ENCODE results near the gene MANSC1.
"Not testable (repeated sequence)": the region's sequence is repeated elsewhere in the genome, so short reads cannot be mapped to it uniquely, and the experiment has no call there.

MANSC1 gene

DNA sequence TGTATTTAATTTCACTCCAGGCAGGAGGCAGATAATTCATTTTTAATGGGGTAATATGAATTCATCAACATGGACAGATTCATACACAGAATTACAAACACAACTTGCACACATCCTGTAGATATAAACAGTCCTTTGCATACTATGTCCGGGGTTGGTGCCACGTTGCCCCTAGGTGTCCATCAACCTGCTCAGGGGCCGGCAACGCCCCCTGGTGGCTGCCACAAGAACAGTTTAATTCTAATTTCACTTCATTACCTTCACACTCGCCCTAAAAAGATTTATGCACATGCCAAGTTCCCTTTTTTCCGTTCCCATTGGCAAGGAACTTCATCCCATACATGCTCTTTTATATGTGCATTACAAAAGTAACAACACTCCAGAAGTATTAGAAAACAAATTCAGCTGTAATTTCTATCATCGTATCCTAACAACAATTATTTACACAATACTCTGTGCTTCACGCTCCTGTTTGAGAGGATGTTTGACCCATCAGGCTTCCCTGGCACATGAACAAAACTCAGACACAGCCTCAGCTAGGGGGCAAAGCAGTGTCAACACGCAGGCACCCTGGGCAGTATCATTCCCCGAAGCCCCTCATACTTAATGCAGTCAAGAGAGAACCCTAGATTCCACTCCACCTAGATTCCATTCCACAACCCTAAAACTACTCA, 15.5 kb downstream of the MANSC1 start:
- peak; percentile 68 for DNase-seq
- in situ Hi-C loops (cut with HindIII; ENCODE audit: low pct_ligation_motif_present, low pct_unique_long_range_greater_than_20kb, low sequenced_read_pairs): loop anchor here (25.0 kb wide), 2 partner anchors 247 to 747 kb away; no protein-coding TSS in a partner anchor

DNA sequence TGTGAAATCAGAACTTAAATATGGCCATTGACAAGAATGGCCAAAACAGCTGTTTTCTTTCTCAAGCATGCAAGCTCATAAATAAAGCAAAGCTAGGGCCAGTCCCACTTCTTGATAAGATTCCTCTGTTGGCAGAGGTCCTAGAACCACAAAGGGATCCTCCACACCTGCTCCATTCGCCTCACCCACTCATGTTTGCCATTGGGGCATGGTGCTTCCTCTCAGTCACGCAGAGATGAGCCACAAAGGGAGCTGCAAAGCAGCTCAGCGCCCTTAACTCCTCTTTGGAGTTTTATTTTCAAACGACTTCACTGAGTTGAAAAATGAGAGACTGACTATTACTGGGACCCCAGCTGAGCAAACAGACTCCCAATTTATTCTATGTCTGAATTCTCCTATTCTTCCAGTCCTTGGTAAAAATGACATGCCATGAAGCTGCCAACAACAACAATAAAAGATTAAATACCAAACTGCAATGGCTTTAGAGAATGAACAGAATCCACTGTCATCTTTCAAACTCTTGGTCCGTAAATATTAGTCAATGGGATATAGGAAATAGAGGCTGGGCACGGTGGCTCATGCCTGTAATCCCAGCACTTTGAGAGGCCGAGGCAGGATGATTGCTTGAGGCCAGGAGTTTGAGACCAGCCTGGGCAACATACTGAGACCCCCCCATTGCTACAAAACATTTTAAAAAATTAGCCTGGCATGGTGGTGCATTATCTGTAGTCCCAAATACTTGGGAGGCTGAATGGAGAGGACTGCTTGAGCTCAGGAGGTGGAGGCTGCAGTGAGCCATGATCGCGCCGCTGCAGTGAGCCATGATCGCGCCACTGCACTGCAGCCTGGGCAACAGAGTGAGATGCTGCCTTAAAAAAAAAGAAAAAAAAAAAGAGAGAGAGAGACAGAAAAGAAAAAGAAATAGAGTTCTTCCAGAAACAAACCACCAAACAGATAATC, 16.4 kb downstream of the MANSC1 start:
- peak; percentile 24 for DNase-seq

DNA sequence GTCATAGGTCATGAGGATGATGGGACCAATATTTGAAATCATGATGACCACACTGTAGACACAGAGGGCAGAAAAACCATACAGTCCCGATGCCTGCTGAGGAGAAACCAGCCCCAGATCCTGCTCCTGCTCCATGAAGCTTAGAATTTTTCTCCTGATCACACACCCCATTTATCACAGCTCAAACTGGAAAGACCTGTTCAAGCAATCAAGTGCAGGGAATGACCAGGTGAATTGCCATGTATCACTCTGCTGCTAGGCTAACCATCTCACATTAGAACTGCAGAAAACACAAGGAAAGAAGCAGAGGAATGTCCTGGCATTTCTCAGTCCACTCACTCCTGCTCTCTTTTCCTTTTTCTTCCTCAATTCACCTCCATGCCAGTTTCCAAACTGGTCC, 18.1 kb downstream of the MANSC1 start:
- in situ Hi-C loops (cut with HindIII; ENCODE audit: low pct_ligation_motif_present, low pct_unique_long_range_greater_than_20kb, low sequenced_read_pairs): loop anchor here (25.0 kb wide), 2 partner anchors 245 to 745 kb away; no protein-coding TSS in a partner anchor
- no peak for DNase-seq

More for the DNA sequence above, 16.4 kb downstream of the MANSC1 start:
- in situ Hi-C loops (cut with HindIII; ENCODE audit: low pct_ligation_motif_present, low pct_unique_long_range_greater_than_20kb, low sequenced_read_pairs): loop anchor here (25.0 kb wide), 2 partner anchors 246 to 746 kb away; no protein-coding TSS in a partner anchor

DNA sequence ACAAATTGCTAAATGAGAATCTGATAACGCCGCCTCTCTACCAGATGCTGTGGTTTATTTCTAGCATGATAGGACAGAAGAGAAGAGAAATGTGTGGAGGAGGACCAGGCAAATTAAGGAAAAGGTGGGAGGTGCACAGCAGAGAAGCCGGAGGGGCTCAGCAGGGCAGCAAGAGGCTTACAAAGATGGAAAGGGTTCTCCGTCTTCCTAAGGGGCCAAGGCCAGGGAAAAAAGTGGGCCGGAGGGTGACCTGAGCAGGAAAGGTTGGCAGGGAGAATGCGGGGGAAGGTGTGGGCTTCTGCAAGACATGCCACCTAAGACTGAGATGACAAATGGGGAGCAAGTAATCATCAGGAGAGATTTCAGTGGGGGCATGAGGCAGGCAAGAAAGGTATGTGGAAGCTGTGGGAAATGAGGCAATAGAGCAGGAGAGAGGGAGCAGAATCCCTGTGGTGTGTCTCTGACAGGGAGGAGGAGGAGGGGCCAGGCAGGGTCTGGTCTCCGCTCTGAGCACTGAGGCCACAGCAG, 18.7 kb downstream of the MANSC1 start:
- in situ Hi-C loops (cut with HindIII; ENCODE audit: low pct_ligation_motif_present, low pct_unique_long_range_greater_than_20kb, low sequenced_read_pairs): loop anchor here (25.0 kb wide), 2 partner anchors 244 to 744 kb away; no protein-coding TSS in a partner anchor
- no peak for DNase-seq

DNA sequence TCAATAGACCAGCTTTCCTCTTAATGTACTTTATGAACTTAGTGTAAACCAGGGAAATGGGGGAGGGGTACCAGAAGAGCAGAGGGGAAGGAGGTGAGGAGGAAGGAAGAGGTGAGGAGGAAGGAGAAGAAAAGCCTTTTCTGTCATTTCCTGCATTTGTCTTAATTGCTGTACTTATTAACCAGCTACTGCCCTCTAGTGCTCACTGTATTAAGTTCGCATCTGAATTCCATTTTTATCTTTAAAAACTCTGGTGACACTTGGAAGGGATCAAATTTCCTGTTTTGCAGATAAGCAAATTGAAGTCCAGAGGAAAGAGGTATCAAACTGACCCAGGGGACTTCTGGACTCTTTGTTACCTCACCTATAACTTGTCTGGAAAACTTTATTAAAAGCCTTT, 22.2 kb downstream of the MANSC1 start:
- peak; percentile 84 for DNase-seq
- in situ Hi-C loops (cut with HindIII; ENCODE audit: low pct_ligation_motif_present, low pct_unique_long_range_greater_than_20kb, low sequenced_read_pairs): loop anchor here (25.0 kb wide), 2 partner anchors 241 to 741 kb away; no protein-coding TSS in a partner anchor

DNA sequence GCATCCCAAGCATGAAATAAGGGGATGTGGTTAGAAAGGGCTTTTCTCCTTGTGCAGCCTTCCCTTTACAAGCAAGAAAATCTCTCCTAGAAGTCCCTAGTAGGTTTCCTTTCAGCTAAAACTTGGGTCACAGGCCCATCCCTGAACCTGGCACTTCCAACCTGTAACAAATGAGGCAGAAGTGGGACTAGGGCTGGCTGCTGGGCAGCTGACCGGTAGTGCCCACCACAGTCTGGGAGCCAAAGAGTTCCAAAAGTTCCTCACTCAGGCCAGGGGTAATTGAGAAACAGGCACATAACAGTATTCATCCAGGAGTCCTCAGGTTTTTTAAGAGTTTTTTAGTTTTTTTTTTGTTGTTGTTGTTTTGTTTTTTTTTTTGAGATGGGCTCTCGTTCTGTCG, 23.8 kb downstream of the MANSC1 start:
- no peak for DNase-seq

DNA sequence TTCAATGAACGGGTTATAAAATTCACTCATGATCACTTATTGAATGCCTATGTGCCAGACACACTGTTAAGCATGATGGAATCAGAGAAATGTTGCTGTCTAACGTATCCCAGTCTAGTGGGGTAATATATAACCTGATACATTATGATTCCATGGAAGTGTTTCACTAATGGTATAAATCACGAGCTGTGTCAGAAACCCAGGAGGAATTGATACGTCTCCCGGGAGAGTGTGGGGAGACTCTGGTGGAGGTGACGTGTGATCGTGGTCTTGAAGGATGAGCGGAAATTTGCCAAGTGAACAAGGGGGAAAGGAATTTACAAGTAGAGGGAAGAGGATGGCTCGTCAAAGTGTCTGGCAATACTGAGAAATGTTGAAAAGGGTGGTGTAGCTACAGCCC, 26.5 kb downstream of the MANSC1 start:
- in situ Hi-C loops (cut with HindIII; ENCODE audit: low pct_ligation_motif_present, low pct_unique_long_range_greater_than_20kb, low sequenced_read_pairs): no loop called here
- DNase-seq: peak; percentile 97

More for the DNA sequence above, 23.8 kb downstream of the MANSC1 start:
- in situ Hi-C loops (cut with HindIII; ENCODE audit: low pct_ligation_motif_present, low pct_unique_long_range_greater_than_20kb, low sequenced_read_pairs): loop anchor here (25.0 kb wide), 2 partner anchors 239 to 739 kb away; no protein-coding TSS in a partner anchor

DNA sequence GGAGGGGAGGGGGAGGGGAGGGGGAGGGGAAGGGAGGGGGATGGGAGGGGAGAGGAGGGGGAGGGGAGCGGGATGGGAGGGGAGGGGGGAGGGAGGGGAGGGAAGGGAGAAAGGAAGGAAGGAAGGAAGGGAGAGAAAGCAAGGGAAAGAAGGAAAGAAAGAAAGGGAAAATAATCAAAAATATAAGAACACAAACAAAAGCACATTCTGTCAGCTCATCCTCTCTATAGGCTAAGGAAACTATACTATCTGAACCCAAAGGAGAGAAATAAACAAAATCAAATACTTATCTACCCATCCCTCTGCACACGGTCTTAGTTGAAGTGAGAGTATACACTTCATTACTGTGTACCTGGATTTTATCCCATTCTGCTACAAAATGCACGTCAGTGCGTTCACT, 26.9 kb downstream of the MANSC1 start:
- DNase-seq: no peak
- in situ Hi-C loops (cut with HindIII; ENCODE audit: low pct_ligation_motif_present, low pct_unique_long_range_greater_than_20kb, low sequenced_read_pairs): no loop called here

DNA sequence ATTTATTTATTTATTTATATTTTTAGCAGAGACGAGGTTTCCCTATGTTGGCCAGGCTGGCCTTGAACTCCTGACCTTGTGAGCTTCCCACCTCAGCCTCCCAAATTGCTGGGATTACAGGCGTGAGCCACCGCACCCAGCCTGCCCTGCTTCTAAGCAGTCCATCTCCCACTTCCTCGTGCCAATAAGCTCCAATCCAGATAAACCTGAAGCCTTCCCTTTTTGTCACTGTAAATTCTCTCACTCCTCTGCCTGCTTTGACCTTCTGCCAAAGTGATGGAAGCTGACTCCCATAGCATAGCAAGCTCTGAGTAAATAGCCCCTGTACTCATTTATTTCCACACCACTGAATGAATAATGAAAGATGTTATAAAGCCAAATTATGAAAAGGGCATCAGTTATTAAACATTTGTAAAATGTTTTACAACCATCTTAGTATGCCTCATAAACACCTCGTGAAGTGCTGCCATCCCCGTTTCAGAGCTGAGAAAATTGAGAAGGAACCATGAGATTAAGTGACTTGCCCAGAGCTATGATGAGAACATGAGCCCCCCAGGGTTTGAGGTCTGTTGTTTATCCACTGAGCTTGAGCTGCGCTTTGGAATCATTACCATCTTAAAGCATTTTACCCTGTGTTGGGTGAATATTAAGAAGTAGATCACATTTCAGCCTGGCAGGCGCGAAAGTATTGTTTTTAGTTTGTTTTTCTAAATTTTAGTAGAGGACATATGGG, 30.4 kb downstream of the MANSC1 start:
- in situ Hi-C loops (cut with HindIII; ENCODE audit: low pct_ligation_motif_present, low pct_unique_long_range_greater_than_20kb, low sequenced_read_pairs): no loop called here
- DNase-seq: peak; percentile 19

DNA sequence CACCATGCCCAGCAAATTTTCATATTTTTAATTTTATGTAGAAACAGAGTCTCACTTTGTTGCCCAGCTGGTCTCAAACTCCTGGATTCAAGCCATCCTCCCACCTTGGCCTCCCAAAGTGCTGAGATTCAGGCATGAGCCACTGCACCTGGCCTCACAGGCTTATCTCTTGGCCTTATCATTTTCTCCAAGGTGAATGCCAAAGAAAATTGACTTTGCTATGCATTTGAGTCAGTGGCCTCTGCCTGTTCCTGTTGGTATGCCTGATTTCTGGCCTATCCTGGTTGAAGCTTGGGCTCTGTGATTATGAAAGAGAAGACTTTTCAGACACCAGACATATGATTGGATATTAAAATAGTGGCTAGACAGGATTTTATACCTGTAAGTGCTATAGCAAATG, 34.2 kb downstream of the MANSC1 start:
- DNase-seq: no peak
- in situ Hi-C loops (cut with HindIII; ENCODE audit: low pct_ligation_motif_present, low pct_unique_long_range_greater_than_20kb, low sequenced_read_pairs): no loop called here

DNA sequence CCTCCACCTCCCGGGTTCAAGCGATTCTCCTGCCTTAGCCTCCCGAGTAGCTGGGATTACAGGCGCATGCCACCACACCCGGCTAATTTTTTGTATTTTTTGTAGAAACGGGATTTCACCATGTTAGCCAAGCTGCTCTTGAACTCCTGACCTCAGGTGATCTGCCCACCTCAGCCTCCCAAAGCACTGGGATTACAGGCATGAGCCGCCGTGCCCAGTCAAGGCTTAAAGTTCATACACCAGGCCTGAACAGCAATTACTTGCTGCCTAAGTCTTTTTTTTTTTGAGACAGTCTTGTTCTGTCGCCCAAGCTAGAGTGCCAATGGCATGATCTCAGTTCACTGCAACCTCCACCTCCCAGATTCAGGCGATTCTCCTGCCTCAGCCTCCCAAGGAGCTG, 39.3 kb downstream of the MANSC1 start:
- in situ Hi-C loops (cut with HindIII; ENCODE audit: low pct_ligation_motif_present, low pct_unique_long_range_greater_than_20kb, low sequenced_read_pairs); DNase-seq: not testable (repeated sequence)

DNA sequence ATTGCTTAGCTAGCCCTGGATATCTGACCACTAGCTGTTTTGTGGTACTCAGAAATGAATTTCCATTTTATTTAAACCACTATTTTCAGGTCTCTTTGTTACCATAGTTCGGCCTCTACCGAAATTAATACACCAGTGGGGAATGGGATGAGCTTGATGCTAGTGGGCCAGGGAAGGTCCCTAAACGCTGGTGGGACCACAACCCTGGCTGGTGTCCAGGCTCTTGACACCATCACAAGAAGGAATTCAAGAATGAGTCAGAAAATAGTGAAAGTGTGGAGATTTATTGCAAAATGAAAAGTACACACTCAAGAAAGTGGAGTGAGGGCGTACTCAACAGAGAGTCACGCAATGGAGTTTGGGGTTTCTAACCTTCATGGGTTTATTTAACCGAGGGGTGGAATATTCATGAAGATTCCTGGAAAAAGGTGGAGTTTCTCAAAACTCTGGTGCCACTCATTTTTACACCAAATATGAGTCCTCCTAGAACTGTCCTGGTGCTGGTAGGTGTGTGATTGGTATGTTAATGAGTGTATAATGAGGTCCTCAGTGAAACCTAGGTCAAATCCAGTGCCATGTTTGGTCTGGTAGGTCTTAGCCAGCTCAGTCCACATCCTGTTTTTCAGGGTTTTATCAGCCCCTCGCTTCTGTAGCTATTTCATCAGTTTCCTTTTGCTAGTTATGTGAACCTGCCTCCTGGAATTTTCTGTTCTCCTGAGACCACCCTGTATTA, 44.3 kb downstream of the MANSC1 start:
- no peak for DNase-seq
- in situ Hi-C loops (cut with HindIII; ENCODE audit: low pct_ligation_motif_present, low pct_unique_long_range_greater_than_20kb, low sequenced_read_pairs): no loop called here

DNA sequence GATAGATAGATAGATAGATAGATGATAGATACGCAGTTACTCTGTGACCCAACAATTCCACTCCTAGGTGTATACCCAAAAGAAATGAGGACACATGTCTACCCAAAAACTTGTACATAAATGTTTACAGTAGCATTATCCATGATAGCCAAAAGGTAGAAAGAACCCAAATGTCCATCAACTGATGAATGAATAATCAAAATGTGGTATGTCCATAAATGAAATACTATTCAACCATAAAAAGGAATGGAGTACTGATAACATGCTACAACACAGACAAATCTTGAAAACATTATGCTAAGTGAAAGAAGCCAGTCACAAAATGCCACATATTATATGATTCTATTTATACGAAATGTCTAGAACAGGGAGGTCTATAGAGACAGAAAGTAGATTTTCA, 47.1 kb downstream of the MANSC1 start:
- DNase-seq: no peak

DNA sequence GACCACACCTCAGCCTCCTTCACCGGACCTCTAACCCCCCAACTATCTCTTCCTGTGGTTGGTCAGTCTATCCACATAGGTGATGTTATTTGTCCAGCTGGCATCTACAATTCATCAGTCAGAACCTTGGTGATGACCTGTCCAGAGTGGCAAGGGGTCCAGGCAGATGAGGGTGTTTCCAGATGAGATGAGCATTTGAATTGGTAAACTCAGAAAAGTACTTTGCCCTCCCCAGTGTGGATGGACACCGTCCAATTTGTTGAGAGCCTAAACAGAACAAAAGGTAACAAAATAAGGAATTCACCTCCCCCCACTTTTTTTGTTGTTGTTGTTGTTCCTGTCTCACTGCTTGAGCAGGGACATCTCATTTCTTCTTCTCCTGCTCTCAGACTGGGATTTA, 48.9 kb downstream of the MANSC1 start:
- in situ Hi-C loops (cut with HindIII; ENCODE audit: low pct_ligation_motif_present, low pct_unique_long_range_greater_than_20kb, low sequenced_read_pairs): no loop called here
- no peak for DNase-seq

More for the DNA sequence above, 47.1 kb downstream of the MANSC1 start:
- in situ Hi-C loops (cut with HindIII; ENCODE audit: low pct_ligation_motif_present, low pct_unique_long_range_greater_than_20kb, low sequenced_read_pairs): no loop called here

DNA sequence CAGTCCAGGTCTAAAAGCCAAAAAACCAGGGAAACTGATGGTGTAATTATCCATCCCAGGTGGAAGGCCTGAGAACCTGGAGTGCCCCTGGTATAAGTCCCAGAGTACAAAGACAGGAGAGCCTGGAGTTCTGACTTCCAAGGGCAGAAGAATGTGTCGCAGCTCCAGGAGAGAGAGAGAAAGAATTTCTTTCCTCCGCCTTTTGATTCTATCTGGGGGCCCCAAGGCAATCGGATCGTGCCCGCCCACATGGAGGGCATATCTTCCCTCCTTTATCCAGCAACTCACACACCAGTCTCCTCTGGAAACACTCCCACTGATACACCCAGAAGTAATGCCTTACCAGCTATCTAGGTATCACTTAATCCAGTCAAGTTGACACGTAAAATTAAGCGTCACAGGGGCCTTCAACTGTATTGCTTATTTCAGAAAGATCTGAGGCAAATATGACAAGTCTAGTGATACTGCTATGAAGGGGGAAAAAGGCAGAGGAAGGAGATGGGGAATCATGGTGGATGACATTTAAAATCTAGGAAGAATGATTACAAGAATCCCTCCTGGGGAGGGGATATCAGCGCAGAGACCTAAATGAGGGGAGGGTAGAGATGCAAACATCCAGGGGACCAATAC, 52.7 kb downstream of the MANSC1 start:
- no peak for DNase-seq
- in situ Hi-C loops (cut with HindIII; ENCODE audit: low pct_ligation_motif_present, low pct_unique_long_range_greater_than_20kb, low sequenced_read_pairs): no loop called here

DNA sequence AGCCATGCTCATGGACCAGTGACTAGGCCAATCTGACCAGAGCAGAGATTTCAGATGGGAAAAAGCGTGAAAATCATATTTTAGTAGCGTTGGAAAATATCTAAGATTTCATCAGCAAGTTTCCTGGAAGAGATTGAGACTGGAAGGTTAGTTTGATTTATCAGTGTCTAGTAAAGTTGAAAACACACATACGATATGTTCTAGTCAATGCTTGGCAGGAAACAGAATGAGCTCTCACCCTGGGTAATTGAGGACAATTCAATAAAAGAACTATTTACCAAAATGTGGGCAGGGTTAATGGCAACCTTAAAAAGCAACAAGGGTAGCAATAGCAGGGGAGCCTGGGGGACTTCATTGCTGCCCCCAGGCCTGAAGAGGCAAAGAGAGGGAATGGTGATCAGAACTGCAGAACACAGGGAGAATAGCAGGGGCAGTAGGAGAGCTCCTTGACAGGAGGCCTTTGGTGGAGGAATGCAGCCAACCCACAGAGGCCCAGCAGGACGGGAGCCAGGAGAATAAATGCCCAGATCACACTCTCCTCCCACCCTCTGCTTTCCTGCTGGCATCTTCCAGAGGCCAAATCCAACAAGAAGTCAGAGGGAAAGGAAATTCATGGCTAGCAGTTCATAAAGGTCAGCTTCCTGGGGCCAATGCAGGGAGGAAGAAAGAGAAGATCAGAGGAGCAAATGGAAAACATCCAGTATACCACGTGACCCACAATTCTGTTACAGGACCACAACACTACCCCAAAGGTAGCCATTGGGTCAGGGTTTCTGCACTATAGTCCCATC, 55.6 kb downstream of the MANSC1 start:
- DNase-seq: no peak
- in situ Hi-C loops (cut with HindIII; ENCODE audit: low pct_ligation_motif_present, low pct_unique_long_range_greater_than_20kb, low sequenced_read_pairs): no loop called here

DNA sequence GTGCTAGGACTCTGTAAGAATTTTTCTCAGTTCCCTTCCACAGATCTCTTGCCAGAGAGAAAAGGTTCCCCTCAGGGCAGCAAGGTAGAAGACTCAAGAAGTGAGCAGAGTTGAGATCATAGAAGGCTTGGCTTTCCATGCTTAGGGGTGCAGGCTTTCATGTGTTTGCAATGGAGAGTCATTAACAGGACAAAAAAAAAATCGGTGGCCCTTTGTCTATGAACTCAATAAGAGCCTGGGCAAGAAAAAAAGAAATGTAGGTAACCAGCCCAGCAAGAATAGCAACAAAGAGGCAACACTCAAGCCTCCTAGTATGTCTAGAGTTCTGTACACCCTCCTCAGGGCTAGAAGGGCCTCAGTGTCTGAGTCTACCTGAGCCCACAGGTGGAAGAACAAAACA, 59.8 kb downstream of the MANSC1 start:
- no peak for DNase-seq
- in situ Hi-C loops (cut with HindIII; ENCODE audit: low pct_ligation_motif_present, low pct_unique_long_range_greater_than_20kb, low sequenced_read_pairs): no loop called here

Measured in ACHN (cell line).